ENCODE measurements around the gene TRMT1L.
A peak's percentile ranks its signal among the peaks of the same experiment; 100 is the strongest.
"Not testable (repeated sequence)": the region's sequence is repeated elsewhere in the genome, so short reads cannot be mapped to it uniquely, and the experiment has no call there.

The TRMT1L gene, protein sequence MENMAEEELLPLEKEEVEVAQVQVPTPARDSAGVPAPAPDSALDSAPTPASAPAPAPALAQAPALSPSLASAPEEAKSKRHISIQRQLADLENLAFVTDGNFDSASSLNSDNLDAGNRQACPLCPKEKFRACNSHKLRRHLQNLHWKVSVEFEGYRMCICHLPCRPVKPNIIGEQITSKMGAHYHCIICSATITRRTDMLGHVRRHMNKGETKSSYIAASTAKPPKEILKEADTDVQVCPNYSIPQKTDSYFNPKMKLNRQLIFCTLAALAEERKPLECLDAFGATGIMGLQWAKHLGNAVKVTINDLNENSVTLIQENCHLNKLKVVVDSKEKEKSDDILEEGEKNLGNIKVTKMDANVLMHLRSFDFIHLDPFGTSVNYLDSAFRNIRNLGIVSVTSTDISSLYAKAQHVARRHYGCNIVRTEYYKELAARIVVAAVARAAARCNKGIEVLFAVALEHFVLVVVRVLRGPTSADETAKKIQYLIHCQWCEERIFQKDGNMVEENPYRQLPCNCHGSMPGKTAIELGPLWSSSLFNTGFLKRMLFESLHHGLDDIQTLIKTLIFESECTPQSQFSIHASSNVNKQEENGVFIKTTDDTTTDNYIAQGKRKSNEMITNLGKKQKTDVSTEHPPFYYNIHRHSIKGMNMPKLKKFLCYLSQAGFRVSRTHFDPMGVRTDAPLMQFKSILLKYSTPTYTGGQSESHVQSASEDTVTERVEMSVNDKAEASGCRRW

DNA sequence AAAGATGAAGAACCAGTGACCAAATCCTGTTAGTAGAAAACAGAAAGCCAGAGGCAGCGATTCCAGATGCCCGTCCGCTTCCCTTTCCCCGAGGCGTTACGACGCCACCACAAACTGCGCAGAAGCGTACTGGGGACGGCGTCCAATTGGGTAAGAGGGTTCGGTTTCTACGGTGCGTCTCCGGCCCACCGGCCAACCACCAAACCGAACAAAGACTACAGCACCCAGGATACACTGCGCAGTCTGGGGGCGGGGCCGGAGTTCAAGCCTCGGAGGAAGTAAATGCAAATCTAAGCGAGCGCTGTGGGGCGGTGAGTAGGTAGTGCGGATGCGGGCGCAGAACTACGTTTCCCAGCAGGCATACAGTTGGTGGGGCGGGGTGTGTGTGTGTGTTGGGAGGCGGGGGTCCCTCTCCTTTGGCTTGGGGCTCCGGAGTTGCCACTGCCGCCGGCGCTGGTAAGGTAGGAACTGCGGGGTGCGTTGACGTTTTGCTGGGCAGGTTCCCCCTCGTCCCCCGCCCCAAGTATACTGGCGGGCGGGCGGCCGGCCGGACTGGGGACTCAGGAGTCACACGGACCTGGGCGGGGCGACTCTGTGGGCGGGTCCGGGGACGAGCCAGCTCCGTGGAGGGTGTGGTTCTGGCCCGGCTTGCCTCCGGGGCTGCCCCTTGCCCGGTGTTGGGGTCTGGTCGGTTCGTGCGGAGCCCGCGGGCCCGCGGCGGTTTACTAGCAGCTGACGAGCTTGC, at the start of gene TRMT1L, which contains the start of gene SWT1:
Gene TRMT1L, minus strand, starts transcription at position 100 of the 745 bp plus-strand sequence. CDS start 241 bp downstream, outside the sequence.
Gene SWT1, plus strand, starts transcription at position 314 of the 745 bp plus-strand sequence. CDS start 3,675 bp downstream, outside the sequence.
- peak; percentile 98 for DNase-seq

DNA sequence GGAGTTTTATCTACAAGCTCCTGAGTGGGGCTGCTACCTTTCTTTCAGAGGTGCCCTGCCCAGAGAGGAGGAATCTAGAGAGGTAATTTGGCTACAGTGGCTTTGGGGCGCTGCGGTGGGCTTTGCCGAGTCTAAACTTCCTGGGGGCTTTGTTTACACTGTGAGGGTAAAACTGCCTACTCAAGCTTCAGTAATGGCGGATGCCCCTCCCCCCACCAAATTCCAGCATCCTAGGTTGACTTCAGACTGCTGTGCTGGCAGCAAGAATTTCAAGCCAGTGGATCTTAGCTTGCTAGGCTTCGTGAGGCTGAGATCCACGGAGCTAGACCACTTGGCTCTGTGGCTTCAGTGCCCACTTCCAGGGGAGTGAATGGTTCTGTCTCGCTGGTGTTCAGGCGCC, 44.1 kb upstream of the TRMT1L start:
- DNase-seq: no peak

DNA sequence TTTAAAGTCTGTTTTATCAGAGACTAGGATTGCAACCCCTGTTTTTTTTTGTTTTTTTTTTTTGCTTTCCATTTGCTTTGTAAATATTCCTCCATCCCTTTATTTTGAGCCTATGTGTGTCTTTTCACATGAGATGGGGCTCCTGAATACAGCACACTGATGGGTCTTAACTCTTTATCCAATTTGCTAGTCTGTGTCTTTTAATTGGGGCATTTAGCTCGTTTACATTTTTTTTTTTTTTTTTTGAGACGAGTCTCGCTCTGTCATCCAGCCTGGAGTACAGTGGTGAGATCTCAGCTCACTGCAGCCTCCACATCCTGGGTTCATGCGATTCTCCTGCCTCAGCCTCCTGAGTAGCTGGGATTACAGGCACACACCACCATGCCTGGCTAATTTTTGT, 42.0 kb upstream of the TRMT1L start:
- not testable (repeated sequence) for DNase-seq

DNA sequence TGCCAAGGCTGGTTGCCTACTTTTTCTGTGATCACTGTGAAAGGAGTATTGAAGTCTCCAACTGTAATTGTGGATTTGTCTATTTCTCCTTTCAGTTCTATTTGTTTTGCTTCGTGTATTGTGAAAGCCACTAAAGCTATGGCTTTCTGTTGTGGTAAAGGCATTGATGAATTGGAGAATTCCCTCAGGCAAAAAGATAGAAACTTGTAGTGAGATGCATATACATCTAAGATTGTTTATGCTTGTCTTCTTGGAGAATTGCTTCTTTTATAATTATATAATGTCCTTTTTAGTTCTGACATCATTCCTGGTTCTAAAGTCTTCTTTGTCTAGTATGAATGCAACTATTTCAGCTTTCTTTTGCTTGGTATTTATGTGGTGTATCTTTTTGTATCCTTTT, 37.0 kb upstream of the TRMT1L start:
- no peak for DNase-seq

DNA sequence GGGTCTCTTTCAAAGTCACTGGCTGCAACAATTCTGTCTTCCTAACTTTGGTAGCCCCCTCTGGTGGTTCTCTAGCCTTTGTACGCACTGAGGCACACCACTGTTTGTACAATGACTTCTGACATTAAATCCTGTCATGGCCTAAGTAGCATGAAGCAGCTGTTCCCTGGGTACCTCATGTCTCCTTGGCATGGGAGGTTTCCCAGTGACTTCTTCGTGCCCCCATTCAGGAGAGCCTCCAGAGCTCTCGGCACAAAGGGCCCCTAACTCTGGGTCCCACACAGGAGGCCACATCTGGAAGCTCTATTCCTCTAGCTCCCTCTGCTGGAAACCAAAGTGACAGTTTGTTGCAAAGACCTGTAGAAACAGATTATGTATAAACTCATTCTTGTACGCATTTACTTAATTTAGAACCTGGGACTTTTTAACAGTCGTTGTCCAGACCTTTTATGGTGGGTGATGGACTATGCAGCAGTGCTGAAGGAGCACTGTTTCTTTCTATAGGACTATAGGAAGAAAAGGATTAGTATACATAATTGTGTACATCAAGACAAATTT, 13.6 kb upstream of the TRMT1L start:
- peak; percentile 59 to 60 for DNase-seq

DNA sequence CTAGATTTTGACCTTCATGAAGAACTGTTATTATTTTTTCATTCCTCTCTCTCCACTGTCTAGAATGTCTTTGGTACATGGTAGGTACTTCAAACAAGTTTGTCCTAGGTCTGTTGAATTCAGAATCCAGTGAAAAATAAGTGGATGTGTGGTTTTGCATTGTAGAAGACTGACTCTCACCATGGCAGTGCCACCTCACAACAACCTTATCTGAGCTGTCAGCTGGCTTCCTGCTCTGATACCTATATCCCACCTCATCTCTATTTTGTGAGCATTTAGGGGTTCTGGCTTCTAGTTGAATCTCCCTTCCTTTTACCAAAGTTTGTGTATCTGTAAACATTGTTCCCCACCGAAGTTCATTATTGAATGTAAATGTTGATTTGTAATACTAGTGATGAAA, 9.4 kb upstream of the TRMT1L start:
- no peak for DNase-seq

DNA sequence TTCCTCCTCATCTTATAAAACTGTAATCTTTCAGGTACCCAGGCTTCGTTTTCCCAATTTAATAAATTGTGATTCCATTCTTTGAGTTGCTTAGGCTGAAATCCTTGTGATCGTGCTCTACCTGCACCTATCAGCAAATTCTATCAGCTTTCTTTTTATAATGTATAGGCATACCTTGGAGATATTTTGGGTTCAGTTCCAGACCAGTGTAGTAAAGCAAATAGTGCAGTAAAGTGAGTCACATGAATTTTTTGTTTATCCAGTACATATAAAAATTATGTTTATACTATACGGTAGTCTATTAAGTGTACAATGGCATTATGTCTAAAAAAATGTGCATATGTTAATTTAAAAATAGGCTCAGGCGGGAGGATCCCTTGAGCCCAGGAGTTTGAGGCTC, 5.7 kb upstream of the TRMT1L start:
- no peak for DNase-seq

DNA sequence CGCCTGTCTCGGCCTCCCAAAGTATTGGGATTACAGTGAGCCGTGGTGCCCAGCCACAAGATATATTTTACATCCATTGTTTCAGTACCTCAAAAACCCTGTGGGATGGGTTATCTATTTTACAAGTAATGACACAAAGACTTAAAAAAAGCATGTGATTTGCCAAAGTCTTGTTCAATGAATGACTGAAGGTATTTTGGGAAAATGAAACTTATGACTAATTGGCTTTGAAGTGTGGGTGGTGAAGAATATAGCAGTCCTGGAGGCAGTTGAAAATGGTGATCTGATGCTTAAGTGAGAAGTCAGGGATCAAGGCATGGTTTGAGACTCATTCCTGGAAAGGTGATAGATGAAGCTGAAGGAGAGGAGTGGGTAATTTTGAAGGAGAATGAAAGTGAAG, 3.2 kb upstream of the TRMT1L start:
- no peak for DNase-seq

DNA sequence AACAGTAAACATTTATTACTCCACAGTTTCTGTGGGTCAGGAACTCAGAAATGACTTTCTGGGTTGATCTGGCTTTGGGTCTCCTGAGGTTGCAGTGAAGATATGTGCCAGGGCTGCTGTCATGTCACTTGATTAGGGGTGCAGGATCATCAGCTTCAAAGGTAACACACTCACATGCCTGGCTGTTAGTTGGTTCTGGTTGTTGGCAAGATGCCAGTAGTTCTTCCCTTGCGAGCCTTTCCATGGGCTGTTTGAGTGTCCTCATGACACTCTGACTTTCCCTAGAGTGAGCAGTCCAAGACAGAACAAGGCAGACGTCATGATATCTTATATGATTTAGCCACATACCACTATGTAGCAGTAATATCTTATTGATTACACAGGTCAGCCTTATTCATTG, 2.0 kb upstream of the TRMT1L start:
- no peak for DNase-seq

DNA sequence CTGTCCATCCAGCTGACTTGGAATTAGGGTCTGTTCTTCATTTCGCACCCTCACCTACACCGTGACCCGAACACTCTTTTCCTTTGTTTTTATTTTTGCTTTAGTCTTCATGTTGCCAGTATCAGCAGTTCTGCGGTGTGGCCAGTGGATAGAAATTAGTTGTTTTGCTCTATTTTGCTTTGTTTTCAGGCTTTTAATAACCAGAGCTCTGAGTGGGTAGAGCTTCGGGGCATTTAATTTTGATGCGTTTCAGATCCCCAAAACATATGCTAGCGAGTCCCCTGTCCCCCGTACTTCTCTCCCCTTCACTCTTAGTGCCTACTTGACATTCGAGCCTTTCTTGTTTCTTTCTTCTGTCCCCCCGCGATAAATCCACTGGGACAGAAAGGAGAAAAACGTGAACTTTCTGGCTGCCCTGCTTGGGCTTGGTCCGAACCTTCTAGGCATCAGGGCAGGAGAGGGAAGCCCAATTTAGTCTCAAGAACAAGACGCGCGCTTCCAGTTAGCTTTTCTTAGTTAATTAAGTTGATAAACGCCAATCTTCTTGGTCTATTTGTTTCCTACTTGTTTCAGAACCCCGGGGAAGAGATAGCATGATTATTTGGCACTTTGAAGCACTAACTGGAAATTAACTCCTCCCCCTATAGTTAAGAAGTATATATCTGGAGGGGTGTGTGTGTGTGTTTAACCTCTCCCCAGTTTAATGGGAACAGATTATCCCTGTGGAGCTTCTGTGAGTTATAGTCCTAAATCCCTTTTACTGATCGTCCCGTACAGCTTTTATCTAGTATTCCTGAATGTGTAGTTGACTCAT, 1.1 kb upstream of the TRMT1L start:
- peak; percentile 25 to 27 for DNase-seq

DNA sequence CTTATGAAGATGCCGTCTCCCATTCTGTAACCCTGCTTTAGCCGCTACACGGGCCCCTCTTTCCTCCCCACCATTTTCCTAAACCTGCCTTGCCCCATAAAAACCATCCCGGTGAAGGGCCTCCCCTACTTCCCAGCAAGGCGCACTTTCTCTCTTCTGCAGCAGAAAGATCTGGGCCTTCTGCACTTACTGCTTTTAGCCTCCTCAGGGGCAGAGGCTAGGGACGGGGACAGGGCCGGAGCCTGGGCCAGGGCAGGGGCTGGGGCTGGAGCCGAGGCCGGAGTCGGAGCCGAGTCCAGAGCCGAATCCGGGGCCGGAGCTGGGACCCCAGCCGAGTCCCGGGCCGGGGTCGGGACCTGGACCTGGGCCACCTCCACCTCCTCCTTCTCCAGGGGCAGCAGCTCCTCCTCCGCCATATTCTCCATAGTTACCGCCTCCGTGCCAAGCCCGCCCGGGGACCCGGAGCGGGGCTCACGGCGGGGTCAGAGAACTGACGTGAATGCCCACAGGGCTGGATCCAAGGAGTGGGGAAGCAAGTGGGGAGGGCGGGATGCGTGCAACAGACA, 382 bp downstream of the TRMT1L start:
- peak in 1 of 2 experiments; percentile 60 for DNase-seq

DNA sequence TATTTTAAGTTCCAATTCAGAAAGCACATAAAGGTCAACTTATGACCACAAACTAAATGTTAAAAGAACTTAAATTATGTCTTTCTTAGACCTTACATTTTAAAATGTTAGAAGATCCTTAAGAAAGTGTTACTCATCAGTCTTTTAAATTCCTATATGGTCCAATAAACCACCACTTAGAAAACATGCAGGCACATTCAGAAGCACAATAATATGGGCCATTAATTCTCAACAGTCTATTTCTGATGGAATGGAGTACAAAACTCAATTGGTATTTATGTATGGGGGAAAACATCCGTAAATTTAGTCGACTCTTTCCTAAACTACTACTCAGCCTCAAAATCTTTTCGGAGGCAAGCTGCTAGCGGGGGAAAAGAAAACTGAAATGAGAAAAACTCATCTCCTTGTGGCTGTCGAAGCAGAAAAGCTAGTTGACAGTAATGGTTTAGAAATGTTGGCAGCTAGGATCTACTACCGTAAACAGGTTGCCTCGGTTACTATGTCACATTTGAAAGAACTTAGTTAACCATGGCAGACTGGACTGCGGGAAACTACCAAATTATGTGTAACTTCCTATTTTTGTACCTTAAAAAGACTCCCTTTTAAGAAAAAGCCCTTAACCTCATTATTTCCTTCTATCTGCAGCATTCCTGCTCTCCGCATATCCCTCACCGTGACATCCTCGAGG, 1.0 kb downstream of the TRMT1L start:
- no peak for DNase-seq

DNA sequence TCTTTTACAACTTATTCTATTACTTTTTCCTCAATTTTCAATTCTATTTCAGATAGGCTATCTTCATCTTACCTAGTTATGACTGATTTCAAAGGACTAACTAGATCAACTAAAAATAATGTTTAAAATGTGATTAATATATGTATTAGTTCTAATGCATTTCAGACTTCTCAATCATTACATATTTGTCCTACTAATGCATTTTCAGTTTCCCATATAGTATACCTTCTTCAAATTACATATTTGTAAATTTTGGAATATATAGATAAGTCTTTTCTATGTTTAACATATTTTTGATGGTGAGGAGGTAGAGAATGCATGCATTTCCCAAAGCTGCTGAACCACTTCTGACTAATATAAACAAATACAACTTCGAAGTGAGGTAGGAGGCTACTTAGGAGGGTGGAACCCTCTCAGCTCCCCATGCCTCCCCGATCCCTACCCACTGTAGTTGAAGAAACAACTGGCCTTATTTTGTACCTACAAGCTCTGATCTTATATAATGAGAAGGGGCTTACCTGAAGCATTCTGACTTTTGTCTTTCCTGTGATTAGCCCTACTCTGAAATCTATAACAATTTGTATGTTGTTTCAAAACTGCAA, 1.7 kb downstream of the TRMT1L start:
- no peak for DNase-seq

DNA sequence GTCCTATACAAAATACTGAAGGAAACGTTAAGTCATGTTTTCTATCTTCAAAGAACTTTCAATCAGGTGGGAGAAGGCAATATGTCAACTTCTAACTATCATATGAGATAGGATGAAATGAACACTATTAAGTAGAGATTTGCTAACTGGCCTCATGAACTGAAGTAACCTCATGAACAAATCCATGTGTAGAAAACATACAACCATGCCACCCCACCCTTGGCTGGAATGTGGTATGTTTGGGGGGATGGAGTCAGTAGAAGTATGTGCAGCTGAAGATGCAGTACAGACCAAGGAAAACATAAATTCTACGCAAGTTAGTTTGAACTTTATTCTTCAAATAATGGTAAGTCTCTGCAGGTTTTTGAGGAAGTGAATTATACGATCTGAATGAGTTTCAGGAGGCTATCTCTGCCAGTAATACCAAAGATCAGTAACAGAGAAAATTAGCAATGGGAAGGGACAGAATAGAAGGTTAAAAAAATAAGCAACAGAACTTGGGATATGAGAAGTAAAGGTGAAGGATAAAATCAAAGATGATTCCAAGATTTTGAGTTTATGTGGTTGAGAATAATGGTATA, 4.5 kb downstream of the TRMT1L start:
- no peak for DNase-seq

DNA sequence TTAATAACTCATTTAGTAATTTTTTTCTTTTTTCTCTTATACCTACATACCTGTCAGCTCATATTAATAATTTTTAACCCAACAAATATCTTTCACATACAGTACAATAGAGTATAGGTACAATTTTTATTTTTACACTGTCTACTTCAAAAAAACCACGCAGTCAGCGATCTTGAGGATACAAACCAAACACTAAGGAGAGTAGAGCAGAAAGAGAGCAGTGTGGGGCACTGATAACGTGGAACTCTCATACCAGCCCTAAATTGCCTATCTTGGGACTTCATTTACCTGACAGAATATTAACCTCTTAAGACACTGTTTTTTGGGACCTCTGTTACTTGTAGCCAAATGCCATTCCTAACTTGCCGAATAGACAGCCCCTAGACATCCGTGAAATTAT, 5.5 kb downstream of the TRMT1L start:
- no peak for DNase-seq

DNA sequence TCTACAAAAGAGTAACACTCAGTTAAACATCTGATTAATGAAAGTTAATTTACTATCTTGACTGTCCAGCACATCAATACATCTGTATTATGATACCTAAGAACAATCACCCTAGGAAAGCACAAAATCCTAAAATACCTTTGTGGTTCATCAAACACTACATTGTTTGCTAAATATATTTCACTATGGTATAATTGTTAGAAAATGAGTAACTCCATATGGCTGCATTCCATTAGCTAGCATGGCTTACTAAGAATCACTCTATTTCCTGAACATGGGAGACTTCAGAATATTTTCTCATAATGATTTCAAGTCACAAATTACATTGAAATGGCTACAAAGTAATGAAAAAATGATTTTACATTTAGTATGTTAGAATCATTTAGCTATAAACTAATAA, 12.5 kb downstream of the TRMT1L start:
- no peak for DNase-seq

DNA sequence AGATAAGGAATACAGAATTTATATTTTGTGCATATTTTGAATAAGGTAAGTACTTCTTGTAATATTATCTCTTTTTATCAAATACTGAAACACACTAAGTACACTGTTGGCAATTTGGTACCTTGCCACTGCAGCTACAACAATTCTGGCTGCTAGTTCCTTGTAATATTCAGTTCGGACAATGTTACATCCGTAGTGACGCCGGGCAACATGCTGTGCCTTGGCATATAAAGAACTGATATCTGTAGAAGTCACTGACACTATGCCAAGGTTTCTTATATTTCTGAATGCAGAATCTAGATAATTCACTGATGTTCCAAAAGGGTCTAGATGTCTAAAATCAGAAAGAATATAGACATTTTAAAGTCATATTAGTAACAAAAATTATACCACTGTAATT, 17.5 kb downstream of the TRMT1L start:
- DNase-seq: no peak

DNA sequence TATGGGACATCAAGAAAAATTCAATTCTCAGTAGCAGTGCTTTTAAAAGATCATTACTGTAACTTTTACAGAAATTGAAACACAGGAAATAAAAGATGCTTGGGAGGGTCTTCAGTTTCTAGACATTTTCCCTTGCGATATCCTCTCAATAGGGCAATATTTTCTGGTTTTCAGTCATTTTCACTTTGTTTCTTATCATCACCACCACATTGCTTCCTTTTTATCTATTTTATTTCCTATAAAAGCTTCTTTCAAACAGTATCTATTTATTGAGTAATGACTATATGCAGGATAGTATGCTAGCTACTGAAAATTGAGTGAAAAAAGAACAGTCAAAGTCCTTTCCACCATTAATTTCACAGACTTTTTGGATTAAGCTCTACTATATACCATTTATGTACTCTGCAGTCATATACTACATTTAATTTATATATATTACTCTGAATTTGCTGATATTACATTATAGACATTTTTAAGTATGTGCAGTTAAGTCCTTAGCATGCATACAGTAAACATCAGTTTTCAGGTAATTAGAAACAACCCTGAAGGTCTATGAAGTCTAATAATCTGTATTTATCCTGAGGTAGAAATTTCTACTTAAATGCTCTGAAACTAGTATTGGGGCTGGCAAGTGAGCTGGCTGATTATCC, 18.7 kb downstream of the TRMT1L start:
- no peak for DNase-seq

DNA sequence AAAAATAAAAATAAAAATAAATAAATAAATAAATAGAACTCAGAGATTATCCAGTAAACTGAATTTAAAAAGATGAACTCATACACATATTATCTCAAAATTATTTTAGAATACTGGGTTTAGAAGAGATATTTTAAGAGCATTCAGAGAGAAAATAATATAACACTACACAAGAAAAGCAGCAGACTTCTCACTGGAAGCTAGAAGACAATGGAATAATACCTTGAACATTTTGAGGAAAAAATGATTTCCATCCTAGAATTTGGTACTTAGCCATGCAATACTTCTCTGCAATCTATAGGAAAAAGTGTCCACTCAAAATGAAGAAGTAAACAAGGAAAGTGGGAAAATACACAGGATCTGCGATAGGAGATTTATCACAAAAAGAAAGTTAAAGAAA, 24.2 kb downstream of the TRMT1L start:
- no peak for DNase-seq

DNA sequence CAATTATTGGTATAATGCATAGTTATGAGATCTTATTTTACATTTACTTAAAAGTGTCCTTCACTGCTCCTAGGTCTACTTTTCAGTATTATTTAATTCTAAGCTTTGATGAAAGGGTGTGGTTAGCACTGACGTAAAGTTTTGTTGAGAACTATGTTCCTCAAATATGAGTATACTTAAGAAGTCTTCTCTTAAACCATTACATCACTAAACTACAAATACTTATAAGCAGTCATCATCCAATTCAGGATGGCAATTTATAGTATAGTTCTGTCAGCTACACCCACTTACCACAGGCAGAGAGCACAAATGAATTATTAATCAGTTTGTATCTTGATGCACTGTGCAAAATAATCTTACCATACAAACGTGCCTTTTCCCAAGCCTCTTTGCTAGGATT, 27.0 kb downstream of the TRMT1L start:
- no peak for DNase-seq

Measured in activated T-cell treated with anti-CD3 and anti-CD28 coated beads, Interleukin-2, amount 50 U/mL, for 48 hours (primary cell).